HUES64 (cell line): ENCODE results near the gene AIFM2.
"Not testable (repeated sequence)": the region's sequence is repeated elsewhere in the genome, so short reads cannot be mapped to it uniquely, and the experiment has no call there.

Source experiments
- H3K27ac ChIP-seq: 2 replicates; pipeline ENCODE4 v1.7.0; 2013; ENCODE audit warnings: low read depth, low read length, inconsistent platforms
- H3K27me3 ChIP-seq: 2 replicates; pipeline ENCODE4 v1.6.1; 2013; ENCODE audit warnings: mild to moderate bottlenecking, low read length; ENCODE audit not compliant: insufficient read depth
- H3K36me3 ChIP-seq: 2 replicates; pipeline ENCODE4 v1.6.1; 2013; ENCODE audit warnings: mild to moderate bottlenecking, low read length; ENCODE audit not compliant: insufficient read depth
- H3K4me1 ChIP-seq: 2 replicates; pipeline ENCODE4 v1.6.1; 2013; ENCODE audit warnings: mild to moderate bottlenecking, low read length, moderate library complexity; ENCODE audit not compliant: insufficient read depth
- H3K4me3 ChIP-seq: 2 replicates; pipeline ENCODE4 v1.5.1; 2013; ENCODE audit warnings: mild to moderate bottlenecking, low read length, moderate library complexity
- H3K9ac ChIP-seq: 2 replicates; pipeline ENCODE4 v1.6.1; 2013; ENCODE audit warnings: mild to moderate bottlenecking, low read depth, low read length
- H3K9me3 ChIP-seq: 2 replicates; pipeline ENCODE4 v1.6.1; 2013; ENCODE audit warnings: low read depth, low read length; ENCODE audit not compliant: insufficient read depth
- WGBS: fragments of 150-250, 120-280 bp; methylation state at CpG from one replicate; pipeline ENCODE4 v1.1.7; 2013; ENCODE audit warnings: missing lambda C conversion rate; 5-methylcytosine and 5-hydroxymethylcytosine counted together

Gene AIFM2

GRCh38 chr10:70164163-70164562 lies 31.5 kb upstream of the AIFM2 start:
- H3K27ac ChIP-seq: no peak overlapping the region

DNA sequence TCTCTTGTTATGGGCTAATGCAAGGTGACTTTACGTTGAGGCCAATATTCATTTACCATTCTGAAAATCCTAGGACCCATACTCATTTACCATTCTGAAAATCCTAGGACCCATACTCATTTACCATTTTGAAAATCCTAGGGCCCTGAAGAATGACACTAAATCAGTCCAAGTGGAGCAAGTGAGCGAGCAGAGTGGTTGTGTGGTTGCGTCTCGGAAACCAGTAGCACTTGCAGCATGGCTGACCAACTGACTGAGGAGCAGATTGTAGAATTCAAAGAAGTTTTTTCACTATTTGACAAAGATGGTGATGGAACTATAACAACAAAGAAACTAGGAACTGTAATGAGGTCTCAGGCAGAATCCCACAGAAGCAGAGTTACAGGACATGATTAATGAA lies 30.8 kb upstream of the AIFM2 start:
- no peak overlapping the region for H3K9ac ChIP-seq
- no peaks in the 10 kb centered on the region for H3K27me3 ChIP-seq
- H3K4me3 ChIP-seq: no peak overlapping the region
- WGBS: 94% methylated on average over 4 of the region's 4 CpGs
- H3K4me1 ChIP-seq: peaks cover 9% of the 10 kb centered on the region
- no peaks in the 10 kb centered on the region for H3K9me3 ChIP-seq
- H3K36me3 ChIP-seq: peaks cover 63% of the 10 kb centered on the region
- no peak overlapping the region for H3K27ac ChIP-seq

More at GRCh38 chr10:70164163-70164562, 31.5 kb upstream of the AIFM2 start:
- Histone ChIP-seq H3K4me3 (no peak overlapping the region), H3K9ac (no peak overlapping the region), H3K4me1 (peaks cover 12% of the 10 kb centered on the region), H3K27me3 (no peaks in the 10 kb centered on the region), H3K9me3 (no peaks in the 10 kb centered on the region), H3K36me3 (peaks cover 55% of the 10 kb centered on the region)
- 97% methylated on average over 3 of the region's 3 CpGs for WGBS

DNA sequence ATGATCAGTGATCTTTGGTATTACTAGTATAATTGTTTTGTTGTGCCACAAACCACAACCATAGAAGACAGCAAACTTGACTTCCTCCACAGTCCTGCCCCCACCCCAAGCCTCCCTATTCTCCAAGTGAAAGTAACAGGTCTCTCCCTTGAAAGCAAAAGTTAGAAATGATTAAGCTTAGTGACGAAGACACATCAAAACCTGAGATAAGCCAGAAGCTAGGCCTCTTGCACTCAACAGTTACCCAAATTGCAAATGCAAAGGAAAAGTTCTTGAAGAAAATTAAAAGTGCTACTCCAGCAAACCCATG lies 30.2 kb upstream of the AIFM2 start:
- H3K4me3 ChIP-seq: no peak overlapping the region
- H3K9ac ChIP-seq: no peak overlapping the region
- H3K4me1 ChIP-seq: peaks cover 9% of the 10 kb centered on the region
- H3K36me3 ChIP-seq: peaks cover 65% of the 10 kb centered on the region
- H3K27me3 ChIP-seq: no peaks in the 10 kb centered on the region
- no peaks in the 10 kb centered on the region for H3K9me3 ChIP-seq
- no peak overlapping the region; the same call in 1 of the 2 replicates for H3K27ac ChIP-seq
- WGBS: 83% methylated on average over 1 of the region's 1 CpG

DNA sequence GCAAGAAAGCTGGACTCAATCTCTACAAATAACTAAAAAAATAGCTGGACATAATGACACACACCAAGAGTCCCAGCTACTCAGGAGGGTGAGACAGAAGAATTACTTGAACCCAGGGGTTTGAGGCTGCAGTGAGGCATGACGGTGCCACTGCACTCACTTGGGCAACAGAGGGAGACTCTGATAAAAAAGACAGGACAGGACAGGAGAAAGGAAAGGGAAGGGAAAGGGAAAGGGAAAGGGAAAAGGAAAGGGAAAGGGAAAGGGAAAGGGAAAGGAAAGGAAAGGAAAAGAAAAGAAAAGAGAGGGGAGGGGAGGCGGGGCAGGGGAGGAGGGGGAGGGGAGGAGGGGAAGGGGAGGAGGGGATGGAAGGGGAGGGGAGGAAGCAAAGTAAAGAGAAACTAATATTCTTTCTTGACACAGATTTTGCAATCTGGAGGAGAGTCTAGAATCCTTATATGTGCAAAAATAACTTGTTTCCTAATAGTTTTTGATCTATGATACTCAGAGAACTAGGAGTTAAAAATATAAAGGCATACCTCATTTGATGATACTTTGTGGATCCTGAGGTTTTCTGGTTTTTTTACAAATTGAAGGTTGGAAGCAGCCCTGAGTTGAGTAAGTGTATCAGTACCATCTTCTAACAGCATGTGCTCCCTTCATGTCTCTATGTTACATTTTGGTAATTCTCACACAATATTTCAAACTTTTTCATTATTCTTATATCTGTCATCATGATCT lies 29.7 kb upstream of the AIFM2 start:
- Histone ChIP-seq H3K4me1 (peaks cover 9% of the 10 kb centered on the region), H3K9me3 (no peaks in the 10 kb centered on the region), H3K9ac (no peak overlapping the region), H3K27me3 (no peaks in the 10 kb centered on the region), H3K27ac (no peak overlapping the region; the same call in 1 of the 2 replicates), H3K36me3 (peaks cover 66% of the 10 kb centered on the region), H3K4me3 (no peak overlapping the region)
- WGBS: 89% methylated on average over 1 of the region's 2 CpGs

DNA sequence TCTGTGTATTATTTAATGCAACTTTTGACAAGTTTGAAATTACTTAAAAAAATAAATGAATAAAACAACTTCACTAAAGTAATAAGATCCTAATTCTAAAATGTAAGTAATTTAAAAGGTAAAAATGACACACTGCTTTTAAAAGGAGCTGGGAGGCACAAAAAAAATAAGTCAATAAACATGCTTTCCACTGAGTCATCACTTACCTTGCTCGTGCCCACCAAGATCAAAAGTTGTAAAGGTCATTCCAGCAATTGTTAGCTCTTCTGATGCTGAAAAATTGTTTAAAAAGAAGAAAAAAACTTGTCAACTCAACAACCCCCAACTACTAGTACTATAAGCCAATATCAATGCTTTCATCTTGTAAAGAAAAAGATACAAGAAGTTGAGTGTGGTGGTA lies 28.2 kb upstream of the AIFM2 start:
- H3K9me3 ChIP-seq: no peaks in the 10 kb centered on the region
- H3K9ac ChIP-seq: no peak overlapping the region
- peaks cover 69% of the 10 kb centered on the region for H3K36me3 ChIP-seq
- no peak overlapping the region for H3K4me3 ChIP-seq
- H3K27ac ChIP-seq: no peak overlapping the region
- no peaks in the 10 kb centered on the region for H3K27me3 ChIP-seq
- peaks cover 9% of the 10 kb centered on the region for H3K4me1 ChIP-seq
- WGBS: 91% methylated on average over 1 of the region's 1 CpG

GRCh38 chr10:70159366-70159765 lies 26.7 kb upstream of the AIFM2 start:
- H3K4me3 ChIP-seq, H3K9me3 ChIP-seq, H3K27ac ChIP-seq, H3K9ac ChIP-seq, H3K27me3 ChIP-seq: not testable (repeated sequence)
- WGBS: 82% methylated on average over 3 of the region's 3 CpGs
- Histone ChIP-seq H3K36me3 (peaks cover 77% of the 10 kb centered on the region), H3K4me1 (peaks cover 11% of the 10 kb centered on the region)

GRCh38 chr10:70158113-70158512 lies 25.5 kb upstream of the AIFM2 start:
- 96% methylated on average over 2 of the region's 2 CpGs for WGBS
- no peak overlapping the region for H3K4me3 ChIP-seq
- no peak overlapping the region for H3K9ac ChIP-seq
- no peaks in the 10 kb centered on the region for H3K27me3 ChIP-seq
- H3K9me3 ChIP-seq: no peaks in the 10 kb centered on the region
- no peak overlapping the region for H3K27ac ChIP-seq
- H3K4me1 ChIP-seq: peaks cover 10% of the 10 kb centered on the region
- H3K36me3 ChIP-seq: peaks cover 87% of the 10 kb centered on the region

DNA sequence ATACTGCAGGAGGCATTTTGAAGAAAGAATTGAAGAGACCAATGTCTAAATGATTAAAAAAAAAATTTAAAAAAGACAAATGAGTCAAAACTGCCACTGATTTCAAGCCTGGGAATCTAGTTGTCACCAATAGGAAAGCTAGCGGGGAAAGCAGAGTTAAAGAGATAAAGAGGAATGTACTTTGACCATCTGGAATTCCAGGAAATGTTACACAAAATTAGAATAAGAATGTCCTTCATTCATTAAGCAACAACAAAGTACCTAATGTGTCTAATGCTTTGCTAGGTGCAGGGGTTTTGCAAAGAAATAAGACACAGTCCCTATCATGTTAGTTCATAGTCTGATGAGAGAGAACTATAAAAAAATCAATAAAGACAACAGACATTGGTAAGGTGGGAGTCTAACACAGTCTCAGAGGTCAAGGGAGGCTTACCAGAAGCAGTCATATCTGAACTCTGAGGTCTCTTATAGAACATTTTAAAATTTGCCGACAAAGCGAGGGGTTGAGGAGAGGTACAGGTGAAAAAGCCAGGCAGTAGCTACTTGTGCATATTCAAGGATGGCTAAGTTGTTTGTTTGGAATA lies 22.7 kb upstream of the AIFM2 start:
- H3K36me3 ChIP-seq: peaks cover 100% of the 10 kb centered on the region
- no peak overlapping the region for H3K4me3 ChIP-seq
- no peaks in the 10 kb centered on the region for H3K9me3 ChIP-seq
- H3K4me1 ChIP-seq: peaks cover 3% of the 10 kb centered on the region; the same call in 1 of the 2 replicates
- peak overlapping the region; percentile 19; the same call in 1 of the 2 replicates for H3K27ac ChIP-seq
- no peak overlapping the region for H3K9ac ChIP-seq
- no peaks in the 10 kb centered on the region for H3K27me3 ChIP-seq
- 64% methylated on average over 3 of the region's 3 CpGs for WGBS

DNA sequence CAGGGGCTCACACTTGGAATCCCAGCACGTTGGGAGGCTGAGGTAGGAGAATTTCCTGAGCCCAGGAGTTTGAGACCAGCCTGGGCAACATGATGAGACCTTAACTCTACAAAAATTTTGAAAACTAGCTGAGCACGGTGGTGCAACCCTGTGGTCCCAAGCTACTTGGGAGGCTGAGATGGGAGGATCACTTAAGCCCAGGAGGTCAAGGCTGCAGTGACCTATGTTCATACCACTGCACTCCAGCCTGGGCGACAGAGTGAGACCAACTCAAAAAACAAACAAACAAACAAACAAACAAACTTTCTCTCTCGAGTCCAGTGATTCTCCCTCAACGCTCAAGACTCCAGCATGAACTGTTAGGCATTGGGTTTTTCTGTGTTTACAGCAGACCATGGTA lies 15.9 kb upstream of the AIFM2 start:
- WGBS: 97% methylated on average over 5 of the region's 5 CpGs
- no peaks in the 10 kb centered on the region for H3K9me3 ChIP-seq

GRCh38 chr10:70147259-70147625 lies 14.6 kb upstream of the AIFM2 start:
- H3K9me3 ChIP-seq: no peaks in the 10 kb centered on the region
- 82% methylated on average over 2 of the region's 2 CpGs for WGBS
- H3K27me3 ChIP-seq: peaks cover 7% of the 10 kb centered on the region
- H3K9ac ChIP-seq: no peak overlapping the region
- H3K4me3 ChIP-seq: peak overlapping the region; percentile 89
- H3K36me3 ChIP-seq: peaks cover 30% of the 10 kb centered on the region
- H3K4me1 ChIP-seq: peaks cover 6% of the 10 kb centered on the region; the same call in 1 of the 2 replicates
- peak overlapping the region; percentile 83; the same call in 1 of the 2 replicates for H3K27ac ChIP-seq

More for the DNA sequence above, 15.9 kb upstream of the AIFM2 start:
- Histone ChIP-seq H3K36me3 (peaks cover 42% of the 10 kb centered on the region), H3K27ac (no peak overlapping the region), H3K27me3 (peaks cover 7% of the 10 kb centered on the region), H3K4me3 (no peak overlapping the region), H3K9ac (no peak overlapping the region), H3K4me1 (peaks cover 6% of the 10 kb centered on the region; the same call in 1 of the 2 replicates)

DNA sequence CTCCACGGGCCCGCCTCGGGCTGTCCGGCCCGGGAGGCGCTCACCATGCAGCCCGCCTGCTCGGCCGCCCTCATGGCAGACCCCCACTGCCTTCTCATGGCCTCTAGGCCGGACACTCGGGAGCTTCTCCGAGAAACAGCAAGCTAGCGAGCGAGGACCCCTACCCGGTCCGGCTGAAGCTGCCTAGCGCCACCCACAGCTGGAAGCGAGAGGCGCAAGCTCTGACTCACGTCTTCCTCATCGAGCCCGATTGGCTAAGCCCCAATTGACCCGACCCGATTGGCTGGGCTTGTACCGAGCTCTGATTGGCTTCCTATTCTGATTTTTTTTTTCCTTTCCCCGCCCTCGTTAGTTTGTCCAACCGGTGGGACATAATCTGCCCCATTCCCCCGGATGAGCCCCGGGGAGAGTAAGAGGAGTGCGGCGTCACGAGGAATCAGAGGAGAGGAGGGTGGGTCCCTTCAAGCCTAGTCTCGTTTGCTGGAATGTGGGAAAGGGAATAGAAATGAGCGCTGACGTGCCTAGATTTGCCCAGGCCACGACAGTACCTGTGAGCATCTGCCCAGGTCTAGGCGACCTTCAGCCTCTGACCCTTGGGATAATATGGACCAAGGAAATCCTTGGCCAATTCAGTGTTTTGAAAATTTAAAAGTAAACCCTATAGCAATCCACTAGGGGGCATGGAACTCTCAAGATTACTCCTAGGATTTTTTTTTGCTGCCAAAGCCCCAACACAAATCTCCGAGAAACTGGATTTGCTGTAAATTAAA lies 14.0 kb upstream of the AIFM2 start, which contains the start of gene TYSND1:
TSS of gene TYSND1 (minus strand) at position 212 of the 770 bp plus-strand sequence. CDS start at position 98, 114 bp downstream.
- Histone ChIP-seq H3K27me3 (peaks cover 7% of the 10 kb centered on the region), H3K27ac (peak within 1 kb of the TSS; percentile 84), H3K9ac (peak within 1 kb of the TSS; percentile 95), H3K9me3 (no peaks in the 10 kb centered on the region), H3K4me3 (peak within 1 kb of the TSS; percentile 89), H3K36me3 (peaks cover 24% of the 10 kb centered on the region), H3K4me1 (peaks cover 6% of the 10 kb centered on the region; the same call in 1 of the 2 replicates)
- WGBS: 3% methylated on average over 39 of the region's 39 CpGs
